Transverse colon (tissue), 4 donors: ENCODE data around the gene GMPPA. TPM values are rescaled to one million over a fixed set of nuclear protein-coding genes. Genes with fewer than 3 reads are reported as not detected.
A peak's percentile ranks its signal among the peaks of the same experiment; 100 is the strongest.

Source experiments
- DNase-seq: peaks from one replicate; pipeline ENCODE4 v3.0.0-alpha.2; 2019
- H3K27ac ChIP-seq, 4 donors: fragments of 200-600 bp; sonication (generic); 2 replicates each; pipeline ENCODE4 v1.5.1; 2016 to 2018; ENCODE audit warnings: inconsistent platforms in 4 of 4
- H3K27me3 ChIP-seq: fragments of 200-600 bp; sonication (generic); 2 replicates; pipeline ENCODE4 v1.5.1; 2017; ENCODE audit warnings: inconsistent platforms
- H3K36me3 ChIP-seq, 4 donors: fragments of 200-600 bp; sonication (generic); 2 replicates each; pipeline ENCODE4 v1.5.1; 2017 to 2019; ENCODE audit warnings: inconsistent platforms in 4 of 4
- H3K4me1 ChIP-seq, 4 donors: fragments of 200-600 bp; sonication (generic); 2 replicates each; pipeline ENCODE4 v1.5.1; 2017 to 2020; ENCODE audit warnings: inconsistent platforms in 4 of 4
- H3K4me3 ChIP-seq, 4 donors: fragments of 200-600 bp; sonication (generic); 1 replicate in 1 of 4; 2 replicates in 3 of 4; pipeline versions ENCODE4 v1.5.1 to v1.6.1; 2017 to 2019; ENCODE audit warnings: inconsistent platforms in 4 of 4
- H3K9me3 ChIP-seq, 2 donors: fragments of 200-600 bp; sonication (generic); 2 replicates each; pipeline ENCODE4 v1.5.1; 2017 to 2019; ENCODE audit warnings: inconsistent platforms in 2 of 2
- CTCF ChIP-seq, 5 experiments: fragments of 200-600 bp in 3 of 5; fragments of 450-650 bp in 2 of 5; sonication (generic) in 3 of 5; IDR thresholded peaks; 1 replicate in 2 of 5; 2 replicates in 3 of 5; pipeline ENCODE4 v1.5.1; 2016 to 2017; ENCODE audit warnings: antibody characterized with exemption in 5 of 5, inconsistent platforms in 3 of 5, mild to moderate bottlenecking in 2 of 5, moderate library complexity in 1 of 5
- EP300 ChIP-seq: sonication (generic); formaldehyde crosslinking; IDR thresholded peaks from one replicate; pipeline ENCODE4 v1.6.1; 2017; ENCODE audit warnings: antibody characterized with exemption, low read depth
- POLR2A ChIP-seq: fragments of 450-650 bp; IDR thresholded peaks from one replicate; pipeline ENCODE4 v1.6.1; 2016; ENCODE audit warnings: antibody characterized with exemption, mild to moderate bottlenecking, moderate library complexity
- POLR2AphosphoS5 ChIP-seq, 3 donors: sonication (generic); formaldehyde crosslinking; IDR thresholded peaks; one replicate each; pipeline ENCODE4 v1.6.1; 2016; ENCODE audit warnings: antibody characterized with exemption in 3 of 3
- WGBS, 2 donors: methylation state at CpG; one replicate each; pipeline ENCODE4 v1.1.5; 2018; ENCODE audit warnings: low coverage in 1 of 2; 5-methylcytosine and 5-hydroxymethylcytosine counted together
- in situ Hi-C, 4 donors: fragments of 200-750 bp; cut with MboI; loops; one replicate each; pipeline versions ENCODE4 v1.15.0 to v1.15.1; 2017; ENCODE audit warnings: low sequenced_read_pairs in 3 of 4, low pct_ligation_motif_present in 1 of 4, low pct_unique_long_range_greater_than_20kb in 1 of 4
- intact Hi-C: fragments of 100-400 bp; cut with DNase I; formaldehyde crosslinking; loops from one replicate; pipeline ENCODE4 v1.15.1; 2023; ENCODE audit warnings: low total_unique reads
- total RNA-seq, 4 donors: library from RNA; depleted of rRNA; stranded (reverse); fragments of >200 nt; gene quantifications; one replicate each; pipeline ENCODE4 v1.1.0, GENCODE V29; 2016

The GMPPA gene
- total RNA-seq, 4 donors from 2014 or later, result 25.1 to 41.1 (median 36.4) TPM

- no peaks in the 10 kb centered on the region for H3K9me3 ChIP-seq
- H3K27me3 ChIP-seq, result peaks cover 32% of the 10 kb centered on the region
- H3K4me1 ChIP-seq, result peaks cover 5 to 19% (median 12%) of the 10 kb centered on the region in 4 donors
- peak overlapping the region; percentile 45 to 61 (median 58) for H3K27ac ChIP-seq
- TF ChIP-seq POLR2AphosphoS5 (IDR thresholded peaks at IDR 0.05), result peak in 1 of 3 donors; percentile 11
- no peak for TF ChIP-seq EP300
- peak; percentile 90 for DNase-seq
- 6% methylated on average over 44 of the region's 99 CpGs; no CpG with 5 or more reads in 1 of the 2 donors for WGBS, 2 donors
- intact Hi-C loops (loop anchor here (5.0 kb wide), 1 partner anchor 90 kb away; no protein-coding TSS in a partner anchor), in situ Hi-C loops (no loop called here)
- peak overlapping the region; percentile 39 to 72 (median 57) for H3K4me3 ChIP-seq
- no peaks in the 10 kb centered on the region for H3K36me3 ChIP-seq
Measured at GRCh38 chr2:219552382-219553167, 53.9 kb downstream of the GMPPA start.

DNA sequence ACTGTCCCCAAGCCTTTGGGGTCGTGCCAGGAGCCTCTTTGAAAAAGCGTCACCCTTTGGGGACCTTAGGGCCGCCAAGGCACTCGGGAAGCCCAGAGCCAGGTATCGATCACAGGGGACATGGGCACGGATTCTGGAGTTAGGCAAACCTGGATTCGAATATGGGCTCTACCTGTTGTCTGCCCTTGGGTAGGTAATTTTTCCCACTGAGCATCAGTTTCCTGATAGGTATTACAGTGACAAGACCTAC is 54.4 kb downstream of the GMPPA start:
- H3K27me3 ChIP-seq, result peaks cover 32% of the 10 kb centered on the region
- DNase-seq, result no peak
- WGBS, 2 donors, result 34% methylated on average over 7 of the region's 7 CpGs; no CpG with 5 or more reads in 1 of the 2 donors
- no peaks in the 10 kb centered on the region for H3K9me3 ChIP-seq
- H3K27ac ChIP-seq, result no peak overlapping the region
- H3K36me3 ChIP-seq, result no peaks in the 10 kb centered on the region
- H3K4me1 ChIP-seq, result peaks cover 5 to 19% (median 12%) of the 10 kb centered on the region in 4 donors
- intact Hi-C loops (loop anchor here (5.0 kb wide), 1 partner anchor 89 kb away; no protein-coding TSS in a partner anchor), in situ Hi-C loops (no loop called here)
- H3K4me3 ChIP-seq, result peak overlapping the region in 3 of 4 donors; percentile 39 to 72 (median 54)
- TF ChIP-seq EP300 (no peak), POLR2AphosphoS5 (IDR thresholded peaks at IDR 0.05) (no peak), POLR2A (no peak), CTCF (IDR thresholded peaks at IDR 0.05) (no peak)

DNA sequence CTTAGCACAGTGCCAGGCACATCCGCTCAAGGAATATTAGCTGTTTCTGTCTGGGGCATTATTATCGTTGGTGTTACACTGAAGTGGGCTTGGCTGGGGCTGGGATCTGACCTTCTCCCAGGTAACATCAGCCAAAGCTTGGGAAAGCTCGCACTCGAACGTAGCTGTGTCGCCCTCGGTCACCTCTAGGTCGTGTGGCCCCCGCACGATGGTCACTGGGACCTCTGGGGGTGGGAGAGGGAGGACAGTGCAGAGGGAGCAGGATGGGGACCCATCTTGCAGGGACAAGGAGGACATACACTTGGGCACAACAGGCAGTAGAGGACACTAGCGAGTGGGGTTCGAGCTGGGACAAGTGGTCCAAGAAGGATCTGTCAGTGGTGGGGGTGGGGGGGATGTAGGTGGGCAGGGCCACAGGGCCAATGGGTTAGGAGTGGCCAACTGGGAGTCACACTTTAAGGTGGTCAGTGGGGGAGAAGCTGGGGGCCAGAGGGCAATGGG is 54.8 kb downstream of the GMPPA start:
- no peak overlapping the region for H3K27ac ChIP-seq
- TF ChIP-seq POLR2AphosphoS5 (IDR thresholded peaks at IDR 0.05) (no peak), EP300 (no peak), CTCF (IDR thresholded peaks at IDR 0.05) (no peak), POLR2A (no peak)
- DNase-seq, result no peak
- no peak overlapping the region for H3K4me3 ChIP-seq
- H3K4me1 ChIP-seq, result peaks cover 5 to 19% (median 12%) of the 10 kb centered on the region in 4 donors
- intact Hi-C loops (loop anchor here (5.0 kb wide), 1 partner anchor 89 kb away; no protein-coding TSS in a partner anchor), in situ Hi-C loops (no loop called here)
- H3K36me3 ChIP-seq, result no peaks in the 10 kb centered on the region
- H3K27me3 ChIP-seq, result peaks cover 32% of the 10 kb centered on the region
- 40 to 87% methylated on average over 2 to 12 of the region's 12 CpGs for WGBS, 2 donors
- no peaks in the 10 kb centered on the region for H3K9me3 ChIP-seq

DNA sequence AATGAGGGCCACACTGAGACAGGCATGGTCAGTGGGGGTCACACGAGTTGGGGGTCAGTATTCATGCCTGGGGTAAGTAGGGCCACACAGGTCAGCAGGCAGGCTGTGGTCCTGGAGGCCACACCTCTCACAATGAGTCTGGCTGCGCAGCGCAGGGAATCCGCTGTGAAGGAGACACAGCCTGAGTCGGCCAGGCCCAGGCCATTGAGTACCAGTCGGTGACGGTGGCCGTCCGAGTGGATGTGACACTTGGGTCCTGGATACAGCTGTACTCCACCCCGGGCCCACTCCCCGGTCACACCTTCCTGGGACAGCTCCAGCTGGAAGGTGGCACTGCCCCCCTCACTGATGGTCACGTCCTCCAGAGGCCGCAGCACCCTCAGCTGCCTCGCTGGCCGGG is 55.7 kb downstream of the GMPPA start:
- no peaks in the 10 kb centered on the region for H3K9me3 ChIP-seq
- WGBS, 2 donors, result 88% methylated on average over 7 of the region's 15 CpGs; no CpG with 5 or more reads in 1 of the 2 donors
- no peak overlapping the region for H3K4me3 ChIP-seq
- in situ Hi-C loops, result no loop called here
- no peak overlapping the region for H3K27ac ChIP-seq
- H3K27me3 ChIP-seq, result peaks cover 32% of the 10 kb centered on the region
- TF ChIP-seq EP300, result no peak
- TF ChIP-seq POLR2AphosphoS5 (IDR thresholded peaks at IDR 0.05), result no peak
- TF ChIP-seq CTCF (IDR thresholded peaks at IDR 0.05), result no peak
- TF ChIP-seq POLR2A, result no peak
- no peak for DNase-seq
- peaks cover 5 to 19% (median 12%) of the 10 kb centered on the region in 4 donors for H3K4me1 ChIP-seq
- intact Hi-C loops, result loop anchor here (5.0 kb wide), 1 partner anchor 88 kb away; no protein-coding TSS in a partner anchor
- H3K36me3 ChIP-seq, result no peaks in the 10 kb centered on the region
